HEK293 (cell line): ENCODE data around the gene FAM120B.

Experiments used
- CTCF ChIA-PET: fragments of 350-600 bp; formaldehyde crosslinking; extraction: SDS; loops from one replicate; lab custom pipeline; 2021; ENCODE audit warnings: antibody characterized with exemption; lab: Yijun Ruan, JAX
- POLR2A ChIA-PET: fragments of 300-600 bp; formaldehyde crosslinking; extraction: SDS; loops from one replicate; lab custom pipeline; 2020; ENCODE audit warnings: antibody characterized with exemption, inconsistent platforms; lab: Yijun Ruan, JAX
- H3K27ac ChIP-seq: fragments of 200-500 bp; sonication (Bioruptor generic); 2 replicates; pipeline ENCODE4 v1.5.1; 2014; ENCODE audit warnings: low read depth, low read length, control low read depth, inconsistent platforms; ENCODE audit errors: extremely low read depth
- H3K36me3 ChIP-seq, 2 experiments: fragments of 200-500 bp in 1 of 2; sonication (Bioruptor generic) in 1 of 2; 1 replicate in 1 of 2; 2 replicates in 1 of 2; pipeline ENCODE4 v1.5.1; 2014 to 2017; ENCODE audit warnings: inconsistent platforms in 2 of 2, low read length in 2 of 2; ENCODE audit not compliant: control insufficient read depth in 2 of 2, insufficient read depth in 1 of 2
- H3K4me1 ChIP-seq: fragments of 200-500 bp; sonication (Bioruptor generic); 2 replicates; pipeline ENCODE4 v1.5.1; 2014; ENCODE audit warnings: mild to moderate bottlenecking, low read length, inconsistent platforms; ENCODE audit not compliant: control insufficient read depth, insufficient read depth
- H3K4me3 ChIP-seq: 2 replicates; pipeline ENCODE4 v1.5.1; 2011; ENCODE audit warnings: low read depth, mild to moderate bottlenecking, control low read depth, low read length, moderate library complexity
- H3K9me3 ChIP-seq: fragments of 200-500 bp; sonication (Bioruptor generic); 2 replicates; pipeline ENCODE4 v1.5.1; 2014; ENCODE audit warnings: low read depth, low read length, inconsistent platforms; ENCODE audit not compliant: control insufficient read depth, insufficient read depth
- GLI4 ChIP-seq: fragments of 450-650 bp; formaldehyde crosslinking; IDR thresholded peaks from 2 replicates; pipeline ENCODE4 v1.5.1; 2016; ENCODE audit warnings: missing biosample characterization, missing genetic modification characterization
- HOXD13 ChIP-seq: sonication (generic); formaldehyde crosslinking; IDR thresholded peaks from 2 replicates; pipeline ENCODE4 v1.8.0; 2022; ENCODE audit warnings: missing genetic modification reagents, borderline replicate concordance
- REPIN1 ChIP-seq: fragments of 450-650 bp; formaldehyde crosslinking; IDR thresholded peaks from 2 replicates; pipeline ENCODE4 v1.5.1; 2017; ENCODE audit warnings: missing biosample characterization, missing genetic modification characterization, low read depth
- SCRT2 ChIP-seq: fragments of 450-650 bp; formaldehyde crosslinking; IDR thresholded peaks from 2 replicates; pipeline ENCODE4 v1.5.1; 2016; ENCODE audit warnings: missing biosample characterization, missing genetic modification characterization
- YY2 ChIP-seq: fragments of 450-650 bp; formaldehyde crosslinking; IDR thresholded peaks from 2 replicates; pipeline ENCODE4 v1.5.1; 2016; ENCODE audit warnings: missing biosample characterization, missing genetic modification characterization
- ZBTB44 ChIP-seq: fragments of 450-650 bp; IDR thresholded peaks from 2 replicates; pipeline ENCODE4 v1.5.1; 2018; ENCODE audit warnings: missing biosample characterization, mild to moderate bottlenecking, missing genetic modification characterization
- ZNF184 ChIP-seq: fragments of 450-650 bp; IDR thresholded peaks from 2 replicates; pipeline ENCODE4 v1.5.1; 2018; ENCODE audit warnings: missing biosample characterization, mild to moderate bottlenecking, missing genetic modification characterization
- ZNF37A ChIP-seq: fragments of 450-650 bp; IDR thresholded peaks from 2 replicates; pipeline ENCODE4 v1.5.1; 2018; ENCODE audit warnings: missing biosample characterization, missing genetic modification characterization
- ZNF596 ChIP-seq: fragments of 450-650 bp; IDR thresholded peaks from 2 replicates; pipeline ENCODE4 v1.5.0; 2018; ENCODE audit warnings: missing biosample characterization, mild to moderate bottlenecking, missing genetic modification characterization, moderate library complexity
- ZNF626 ChIP-seq: fragments of 450-650 bp; sonication (Bioruptor Pico); formaldehyde crosslinking; IDR thresholded peaks from 2 replicates; pipeline ENCODE4 v1.5.1; 2018; ENCODE audit warnings: missing biosample characterization, missing genetic modification characterization, inconsistent platforms
- ZNF677 ChIP-seq: fragments of 450-650 bp; IDR thresholded peaks from 2 replicates; pipeline ENCODE4 v1.5.0; 2018; ENCODE audit warnings: missing biosample characterization, mild to moderate bottlenecking, missing genetic modification characterization, moderate library complexity
- ZNF707 ChIP-seq: fragments of 450-650 bp; formaldehyde crosslinking; IDR thresholded peaks from 2 replicates; pipeline ENCODE4 v1.5.1; 2016; ENCODE audit warnings: missing biosample characterization, missing genetic modification characterization
- ZNF76 ChIP-seq: fragments of 450-650 bp; formaldehyde crosslinking; IDR thresholded peaks from 2 replicates; pipeline ENCODE4; 2016; ENCODE audit warnings: low read depth, missing biosample characterization, missing genetic modification characterization, borderline replicate concordance
- ZNF776 ChIP-seq: fragments of 450-650 bp; formaldehyde crosslinking; IDR thresholded peaks from 2 replicates; pipeline ENCODE4 v1.5.0; 2017; ENCODE audit warnings: missing biosample characterization, missing genetic modification characterization, borderline replicate concordance
- ZSCAN16 ChIP-seq: fragments of 450-650 bp; formaldehyde crosslinking; IDR thresholded peaks from 2 replicates; pipeline ENCODE4 v1.5.1; 2016; ENCODE audit warnings: missing biosample characterization, missing genetic modification characterization
- ZSCAN18 ChIP-seq: fragments of 450-650 bp; formaldehyde crosslinking; IDR thresholded peaks from 2 replicates; pipeline ENCODE4 v1.5.1; 2016; ENCODE audit warnings: missing biosample characterization, missing genetic modification characterization
- ZSCAN30 ChIP-seq: fragments of 450-650 bp; IDR thresholded peaks from 2 replicates; pipeline ENCODE4 v1.5.1; 2018; ENCODE audit warnings: missing biosample characterization, mild to moderate bottlenecking, missing genetic modification characterization, moderate library complexity
- TF ChIP-seq, protein P1 (sequence below): fragments of 450-650 bp; formaldehyde crosslinking; optimal IDR thresholded peaks from 2 replicates; pipeline ENCODE3; 2016; ENCODE audit warnings: missing biosample characterization, mild to moderate bottlenecking, missing genetic modification characterization
- TF ChIP-seq, protein P2 (sequence below): fragments of 450-650 bp; formaldehyde crosslinking; IDR thresholded peaks from 2 replicates; pipeline ENCODE4 v1.5.1; 2016; ENCODE audit warnings: missing biosample characterization, missing genetic modification characterization
- TF ChIP-seq, protein P3 (sequence below): fragments of 450-650 bp; formaldehyde crosslinking; IDR thresholded peaks from 2 replicates; pipeline ENCODE4 v1.5.1; 2016; ENCODE audit warnings: missing biosample characterization, missing genetic modification characterization, borderline replicate concordance
- TF ChIP-seq, protein P4 (sequence below): fragments of 450-650 bp; formaldehyde crosslinking; IDR thresholded peaks from 2 replicates; pipeline ENCODE4 v1.5.1; 2016; ENCODE audit warnings: missing biosample characterization, missing genetic modification characterization, low read depth

The FAM120B gene

DNA sequence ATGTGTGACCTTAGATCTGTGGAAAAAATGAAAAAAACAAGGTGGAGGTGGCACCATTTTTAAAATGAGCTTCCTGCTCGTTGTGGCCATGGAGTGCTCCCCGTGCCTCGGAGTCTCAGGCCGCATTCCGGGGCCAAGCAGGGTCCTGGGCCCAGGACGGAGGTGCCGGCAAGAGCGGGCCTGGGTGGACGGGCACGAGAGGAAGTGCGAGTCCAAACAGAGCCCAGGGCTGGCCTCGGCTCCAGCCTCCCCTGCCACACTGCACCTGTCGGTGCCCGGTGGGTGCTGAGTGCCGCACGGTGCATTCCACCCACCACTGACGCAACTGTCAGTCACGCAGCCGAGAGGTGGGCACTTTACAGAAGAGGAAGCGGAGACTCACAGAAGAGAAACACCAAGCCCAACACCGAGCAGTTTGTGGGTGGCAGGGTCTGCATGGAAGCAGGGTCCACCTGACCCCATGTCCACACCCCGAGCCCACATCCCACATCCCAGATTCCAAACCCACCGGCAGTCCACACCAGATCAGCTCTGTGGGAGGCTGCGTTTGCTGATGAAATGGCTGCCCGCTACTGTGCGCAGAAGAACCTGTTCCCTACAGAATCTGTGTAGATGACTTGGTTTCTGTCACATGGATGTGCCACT is 148.9 kb downstream of the FAM120B start:
- H3K27ac ChIP-seq, result no peak overlapping the region
- no peak for TF ChIP-seq ZNF76 (tag by site-specific recombination)
- TF ChIP-seq GLI4, result no peak
- no peak for TF ChIP-seq HOXD13
- no peak for TF ChIP-seq ZNF707
- TF ChIP-seq ZNF596, result no peak
- TF ChIP-seq, protein P1, sequence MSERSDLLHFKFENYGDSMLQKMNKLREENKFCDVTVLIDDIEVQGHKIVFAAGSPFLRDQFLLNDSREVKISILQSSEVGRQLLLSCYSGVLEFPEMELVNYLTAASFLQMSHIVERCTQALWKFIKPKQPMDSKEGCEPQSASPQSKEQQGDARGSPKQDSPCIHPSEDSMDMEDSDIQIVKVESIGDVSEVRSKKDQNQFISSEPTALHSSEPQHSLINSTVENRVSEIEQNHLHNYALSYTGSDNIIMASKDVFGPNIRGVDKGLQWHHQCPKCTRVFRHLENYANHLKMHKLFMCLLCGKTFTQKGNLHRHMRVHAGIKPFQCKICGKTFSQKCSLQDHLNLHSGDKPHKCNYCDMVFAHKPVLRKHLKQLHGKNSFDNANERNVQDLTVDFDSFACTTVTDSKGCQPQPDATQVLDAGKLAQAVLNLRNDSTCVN (tag by site-specific recombination), result no peak
- no peak for TF ChIP-seq ZNF37A (tag by site-specific recombination)
- TF ChIP-seq ZNF626, result no peak
- no peak for TF ChIP-seq SCRT2 (tag by site-specific recombination)
- no peak for TF ChIP-seq ZNF776
- TF ChIP-seq, all 188 proteins: peak for 0
- Histone ChIP-seq H3K36me3 (no peaks in the 10 kb centered on the region), H3K4me3 (no peak overlapping the region), H3K4me1 (no peaks in the 10 kb centered on the region), H3K9me3 (no peaks in the 10 kb centered on the region)
- ChIA-PET POLR2A (no interaction called here), CTCF (no interaction called here)

DNA sequence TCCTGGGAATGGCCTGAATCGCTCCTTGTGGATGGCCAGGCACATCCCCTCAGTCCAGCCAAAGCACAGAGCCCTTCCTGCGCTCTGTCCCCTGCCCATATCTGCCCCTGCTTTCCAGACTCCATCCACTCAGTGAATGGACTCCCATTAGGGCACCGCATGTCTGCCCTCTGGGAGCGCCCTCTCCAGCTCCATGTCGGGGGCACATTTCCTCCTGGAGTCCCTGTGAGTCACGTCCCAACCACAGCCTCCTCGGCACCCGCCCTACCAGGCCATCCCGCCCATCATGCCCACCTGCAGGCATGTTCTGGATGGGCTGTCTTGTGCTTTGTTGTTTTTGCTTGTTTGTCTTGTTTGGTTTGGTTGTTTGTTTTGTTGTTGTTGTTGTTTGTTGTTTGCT is 149.8 kb downstream of the FAM120B start:
- Histone ChIP-seq H3K4me1 (no peaks in the 10 kb centered on the region), H3K9me3 (no peaks in the 10 kb centered on the region), H3K4me3 (no peak overlapping the region), H3K27ac (no peak overlapping the region), H3K36me3 (no peaks in the 10 kb centered on the region)
- POLR2A ChIA-PET, result no interaction called here
- CTCF ChIA-PET, result no interaction called here
- TF ChIP-seq ZSCAN16 (tag by site-specific recombination), result no peak
- no peak for TF ChIP-seq ZSCAN18
- TF ChIP-seq, protein P2, sequence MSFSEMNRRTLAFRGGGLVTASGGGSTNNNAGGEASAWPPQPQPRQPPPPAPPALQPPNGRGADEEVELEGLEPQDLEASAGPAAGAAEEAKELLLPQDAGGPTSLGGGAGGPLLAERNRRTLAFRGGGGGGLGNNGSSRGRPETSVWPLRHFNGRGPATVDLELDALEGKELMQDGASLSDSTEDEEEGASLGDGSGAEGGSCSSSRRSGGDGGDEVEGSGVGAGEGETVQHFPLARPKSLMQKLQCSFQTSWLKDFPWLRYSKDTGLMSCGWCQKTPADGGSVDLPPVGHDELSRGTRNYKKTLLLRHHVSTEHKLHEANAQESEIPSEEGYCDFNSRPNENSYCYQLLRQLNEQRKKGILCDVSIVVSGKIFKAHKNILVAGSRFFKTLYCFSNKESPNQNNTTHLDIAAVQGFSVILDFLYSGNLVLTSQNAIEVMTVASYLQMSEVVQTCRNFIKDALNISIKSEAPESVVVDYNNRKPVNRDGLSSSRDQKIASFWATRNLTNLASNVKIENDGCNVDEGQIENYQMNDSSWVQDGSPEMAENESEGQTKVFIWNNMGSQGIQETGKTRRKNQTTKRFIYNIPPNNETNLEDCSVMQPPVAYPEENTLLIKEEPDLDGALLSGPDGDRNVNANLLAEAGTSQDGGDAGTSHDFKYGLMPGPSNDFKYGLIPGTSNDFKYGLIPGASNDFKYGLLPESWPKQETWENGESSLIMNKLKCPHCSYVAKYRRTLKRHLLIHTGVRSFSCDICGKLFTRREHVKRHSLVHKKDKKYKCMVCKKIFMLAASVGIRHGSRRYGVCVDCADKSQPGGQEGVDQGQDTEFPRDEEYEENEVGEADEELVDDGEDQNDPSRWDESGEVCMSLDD (tag by site-specific recombination), result no peak
- no peak for TF ChIP-seq ZSCAN30 (tag by site-specific recombination)
- TF ChIP-seq, protein P3, sequence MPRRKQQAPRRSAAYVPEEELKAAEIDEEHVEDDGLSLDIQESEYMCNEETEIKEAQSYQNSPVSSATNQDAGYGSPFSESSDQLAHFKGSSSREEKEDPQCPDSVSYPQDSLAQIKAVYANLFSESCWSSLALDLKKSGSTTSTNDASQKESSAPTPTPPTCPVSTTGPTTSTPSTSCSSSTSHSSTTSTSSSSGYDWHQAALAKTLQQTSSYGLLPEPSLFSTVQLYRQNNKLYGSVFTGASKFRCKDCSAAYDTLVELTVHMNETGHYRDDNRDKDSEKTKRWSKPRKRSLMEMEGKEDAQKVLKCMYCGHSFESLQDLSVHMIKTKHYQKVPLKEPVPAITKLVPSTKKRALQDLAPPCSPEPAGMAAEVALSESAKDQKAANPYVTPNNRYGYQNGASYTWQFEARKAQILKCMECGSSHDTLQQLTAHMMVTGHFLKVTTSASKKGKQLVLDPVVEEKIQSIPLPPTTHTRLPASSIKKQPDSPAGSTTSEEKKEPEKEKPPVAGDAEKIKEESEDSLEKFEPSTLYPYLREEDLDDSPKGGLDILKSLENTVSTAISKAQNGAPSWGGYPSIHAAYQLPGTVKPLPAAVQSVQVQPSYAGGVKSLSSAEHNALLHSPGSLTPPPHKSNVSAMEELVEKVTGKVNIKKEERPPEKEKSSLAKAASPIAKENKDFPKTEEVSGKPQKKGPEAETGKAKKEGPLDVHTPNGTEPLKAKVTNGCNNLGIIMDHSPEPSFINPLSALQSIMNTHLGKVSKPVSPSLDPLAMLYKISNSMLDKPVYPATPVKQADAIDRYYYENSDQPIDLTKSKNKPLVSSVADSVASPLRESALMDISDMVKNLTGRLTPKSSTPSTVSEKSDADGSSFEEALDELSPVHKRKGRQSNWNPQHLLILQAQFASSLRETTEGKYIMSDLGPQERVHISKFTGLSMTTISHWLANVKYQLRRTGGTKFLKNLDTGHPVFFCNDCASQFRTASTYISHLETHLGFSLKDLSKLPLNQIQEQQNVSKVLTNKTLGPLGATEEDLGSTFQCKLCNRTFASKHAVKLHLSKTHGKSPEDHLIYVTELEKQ (tag by site-specific recombination), result no peak
- TF ChIP-seq, protein P4, sequence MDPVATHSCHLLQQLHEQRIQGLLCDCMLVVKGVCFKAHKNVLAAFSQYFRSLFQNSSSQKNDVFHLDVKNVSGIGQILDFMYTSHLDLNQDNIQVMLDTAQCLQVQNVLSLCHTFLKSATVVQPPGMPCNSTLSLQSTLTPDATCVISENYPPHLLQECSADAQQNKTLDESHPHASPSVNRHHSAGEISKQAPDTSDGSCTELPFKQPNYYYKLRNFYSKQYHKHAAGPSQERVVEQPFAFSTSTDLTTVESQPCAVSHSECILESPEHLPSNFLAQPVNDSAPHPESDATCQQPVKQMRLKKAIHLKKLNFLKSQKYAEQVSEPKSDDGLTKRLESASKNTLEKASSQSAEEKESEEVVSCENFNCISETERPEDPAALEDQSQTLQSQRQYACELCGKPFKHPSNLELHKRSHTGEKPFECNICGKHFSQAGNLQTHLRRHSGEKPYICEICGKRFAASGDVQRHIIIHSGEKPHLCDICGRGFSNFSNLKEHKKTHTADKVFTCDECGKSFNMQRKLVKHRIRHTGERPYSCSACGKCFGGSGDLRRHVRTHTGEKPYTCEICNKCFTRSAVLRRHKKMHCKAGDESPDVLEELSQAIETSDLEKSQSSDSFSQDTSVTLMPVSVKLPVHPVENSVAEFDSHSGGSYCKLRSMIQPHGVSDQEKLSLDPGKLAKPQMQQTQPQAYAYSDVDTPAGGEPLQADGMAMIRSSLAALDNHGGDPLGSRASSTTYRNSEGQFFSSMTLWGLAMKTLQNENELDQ (tag by site-specific recombination), result no peak
- TF ChIP-seq ZNF677 (tag by site-specific recombination), result no peak
- no peak for TF ChIP-seq YY2 (tag by site-specific recombination)
- no peak for TF ChIP-seq REPIN1
- TF ChIP-seq ZBTB44 (tag by site-specific recombination), result no peak
- TF ChIP-seq ZNF184 (tag by site-specific recombination), result no peak
